ENCODE data around the gene ABHD17A.

The ABHD17A gene

DNA sequence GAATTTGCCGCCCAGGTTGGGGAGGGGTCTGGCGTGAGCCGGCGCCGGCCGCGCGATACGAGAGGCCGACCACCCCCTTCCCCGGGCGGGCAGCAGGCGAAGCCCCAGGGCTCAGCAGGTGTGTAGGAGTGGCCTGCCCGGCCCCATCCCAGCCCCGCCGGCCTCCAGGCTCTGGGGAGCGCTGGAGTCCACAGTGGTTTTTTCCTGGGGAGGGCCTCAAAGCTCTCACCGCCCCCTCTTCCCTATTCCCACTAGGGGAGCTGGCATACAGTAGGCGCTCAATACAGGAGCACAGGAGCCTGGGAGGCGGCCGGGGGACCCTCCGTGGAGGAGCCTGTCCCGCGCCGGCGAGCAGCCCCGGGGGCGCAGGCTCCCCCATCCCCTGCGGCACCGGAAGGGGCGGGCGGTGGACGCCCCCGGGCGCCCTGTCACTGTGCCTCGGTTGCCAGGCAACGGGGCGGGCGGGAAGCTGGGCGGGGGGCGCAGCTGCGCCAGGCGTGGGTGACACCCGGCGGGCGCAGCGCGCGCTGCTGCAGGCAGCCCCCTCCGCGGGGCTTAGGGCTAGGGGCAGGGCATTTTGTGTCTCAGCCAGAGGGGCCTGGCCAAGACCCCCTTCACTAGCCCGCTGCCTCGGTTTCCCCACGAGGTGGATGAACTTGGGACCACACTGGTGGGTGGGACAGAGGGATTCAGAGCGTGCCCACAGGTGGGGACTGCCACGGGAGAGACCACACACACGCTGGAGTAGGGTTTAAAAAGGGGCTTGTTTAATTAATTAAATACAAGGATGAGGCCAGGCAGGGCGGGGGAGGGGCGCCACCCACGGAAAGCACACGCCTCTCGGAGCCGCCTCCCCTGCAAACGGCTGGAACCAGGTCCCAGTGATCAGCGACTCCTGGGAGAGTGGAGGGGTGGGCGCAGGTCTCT lies 33.4 kb downstream of the ABHD17A start:
- H3K4me3 ChIP-seq (ENCODE audit: low read depth, low read length) = no peak overlapping the region
- DNase-seq (ENCODE audit: low read depth) = no peak

DNA sequence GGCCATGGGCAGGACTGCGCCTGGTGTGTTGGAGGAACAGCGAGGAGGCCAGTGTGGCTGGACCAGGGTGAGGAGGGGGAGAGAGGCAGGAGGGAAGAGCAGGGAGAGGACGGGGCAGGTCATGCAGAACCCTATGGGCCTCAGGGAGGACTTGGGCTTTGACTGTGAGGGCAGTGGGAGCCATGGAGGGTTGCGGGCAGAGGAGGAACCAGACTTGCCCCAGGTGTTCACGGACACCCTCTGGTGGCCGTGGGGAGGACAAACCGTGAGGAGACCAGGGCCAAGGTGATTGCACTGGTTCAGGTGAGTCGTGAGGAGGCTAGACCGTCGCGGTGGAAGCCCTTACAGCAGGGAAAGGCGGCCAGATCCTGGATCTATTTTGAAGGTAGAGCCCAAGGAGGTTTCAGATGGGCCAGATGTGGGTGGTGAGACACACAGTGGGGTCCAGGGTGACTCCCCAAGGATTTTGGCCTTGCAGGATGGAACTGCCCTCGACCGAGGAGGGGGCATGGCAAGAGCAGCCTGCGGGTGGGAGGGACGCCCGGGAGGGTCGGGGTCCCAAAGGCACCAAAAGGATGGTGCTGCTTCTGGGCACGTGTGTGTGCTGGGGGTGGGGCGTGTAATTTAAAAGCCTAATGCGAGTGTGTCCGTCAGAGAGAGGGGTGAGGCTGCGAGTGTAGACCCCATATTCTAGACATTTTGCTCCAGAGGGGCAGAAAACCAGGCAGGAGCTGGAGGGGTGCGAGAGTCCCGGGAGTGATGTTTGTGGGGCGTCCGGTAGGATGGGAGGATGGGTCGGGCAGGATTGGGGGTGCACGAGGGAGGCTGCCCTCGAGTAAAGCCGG lies 34.3 kb downstream of the ABHD17A start:
- H3K4me3 ChIP-seq (ENCODE audit: low read depth, low read length) = no peak overlapping the region
- TF ChIP-seq, protein P1, sequence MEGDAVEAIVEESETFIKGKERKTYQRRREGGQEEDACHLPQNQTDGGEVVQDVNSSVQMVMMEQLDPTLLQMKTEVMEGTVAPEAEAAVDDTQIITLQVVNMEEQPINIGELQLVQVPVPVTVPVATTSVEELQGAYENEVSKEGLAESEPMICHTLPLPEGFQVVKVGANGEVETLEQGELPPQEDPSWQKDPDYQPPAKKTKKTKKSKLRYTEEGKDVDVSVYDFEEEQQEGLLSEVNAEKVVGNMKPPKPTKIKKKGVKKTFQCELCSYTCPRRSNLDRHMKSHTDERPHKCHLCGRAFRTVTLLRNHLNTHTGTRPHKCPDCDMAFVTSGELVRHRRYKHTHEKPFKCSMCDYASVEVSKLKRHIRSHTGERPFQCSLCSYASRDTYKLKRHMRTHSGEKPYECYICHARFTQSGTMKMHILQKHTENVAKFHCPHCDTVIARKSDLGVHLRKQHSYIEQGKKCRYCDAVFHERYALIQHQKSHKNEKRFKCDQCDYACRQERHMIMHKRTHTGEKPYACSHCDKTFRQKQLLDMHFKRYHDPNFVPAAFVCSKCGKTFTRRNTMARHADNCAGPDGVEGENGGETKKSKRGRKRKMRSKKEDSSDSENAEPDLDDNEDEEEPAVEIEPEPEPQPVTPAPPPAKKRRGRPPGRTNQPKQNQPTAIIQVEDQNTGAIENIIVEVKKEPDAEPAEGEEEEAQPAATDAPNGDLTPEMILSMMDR (IDR thresholded peaks at IDR 0.05; ENCODE audit: insufficient read depth, low read depth, low read length, missing control alignments) = peak; percentile 4
- DNase-seq (ENCODE audit: low read depth) = no peak

More for the DNA sequence above, 33.4 kb downstream of the ABHD17A start:
- TF ChIP-seq, protein P1 (IDR thresholded peaks at IDR 0.05; ENCODE audit: insufficient read depth, low read depth, low read length, missing control alignments) = no peak

DNA sequence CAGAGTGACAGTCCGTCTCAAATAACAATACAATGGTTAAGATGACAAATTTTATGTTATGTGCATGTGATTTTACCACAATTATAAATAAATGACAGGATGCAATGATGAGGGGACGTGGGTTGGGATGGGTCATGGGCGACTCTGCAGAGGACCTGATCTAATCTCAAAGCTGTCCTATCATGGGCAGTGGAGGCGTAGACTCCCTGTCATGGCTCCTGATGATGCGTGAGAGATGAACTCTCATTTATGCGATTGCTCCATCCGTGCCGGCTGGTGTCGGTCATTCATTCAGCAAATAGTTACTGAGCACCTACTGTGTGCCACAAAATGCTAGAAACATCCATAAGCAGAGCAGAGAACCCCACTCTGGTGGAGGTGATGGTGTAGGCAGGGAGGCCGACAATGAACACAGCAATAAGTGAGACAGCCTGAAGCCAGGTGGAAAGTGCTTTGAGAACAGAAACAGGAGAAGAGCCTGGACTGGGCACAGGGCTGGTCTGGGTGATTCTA lies 35.4 kb downstream of the ABHD17A start:
- DNase-seq (ENCODE audit: low read depth) = no peak
- TF ChIP-seq, protein P1 (IDR thresholded peaks at IDR 0.05; ENCODE audit: insufficient read depth, low read depth, low read length, missing control alignments) = no peak
- no peak overlapping the region for H3K4me3 ChIP-seq (ENCODE audit: low read depth, low read length)

DNA sequence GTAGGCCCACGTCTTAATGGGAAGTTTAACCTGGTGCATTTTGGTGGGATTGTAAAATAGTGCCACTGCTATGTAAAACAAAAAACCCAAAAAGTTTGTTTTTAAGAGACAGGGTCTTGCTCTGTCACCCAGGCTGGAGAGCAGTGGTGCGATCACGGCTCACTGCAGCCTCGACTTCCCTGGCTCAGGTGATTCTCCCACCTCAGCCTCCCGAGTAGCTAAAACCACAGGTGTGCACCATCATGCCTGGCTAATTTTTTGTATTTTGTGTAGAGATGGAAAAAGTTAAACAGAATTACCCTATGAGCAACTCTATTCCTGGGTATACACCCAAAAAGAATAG lies 36.2 kb downstream of the ABHD17A start:
- peak overlapping the region; percentile 43; the same call in 1 of the 2 replicates for H3K4me3 ChIP-seq (ENCODE audit: low read depth, low read length)
- TF ChIP-seq, protein P1 (IDR thresholded peaks at IDR 0.05; ENCODE audit: insufficient read depth, low read depth, low read length, missing control alignments) = no peak
- no peak for DNase-seq (ENCODE audit: low read depth)

DNA sequence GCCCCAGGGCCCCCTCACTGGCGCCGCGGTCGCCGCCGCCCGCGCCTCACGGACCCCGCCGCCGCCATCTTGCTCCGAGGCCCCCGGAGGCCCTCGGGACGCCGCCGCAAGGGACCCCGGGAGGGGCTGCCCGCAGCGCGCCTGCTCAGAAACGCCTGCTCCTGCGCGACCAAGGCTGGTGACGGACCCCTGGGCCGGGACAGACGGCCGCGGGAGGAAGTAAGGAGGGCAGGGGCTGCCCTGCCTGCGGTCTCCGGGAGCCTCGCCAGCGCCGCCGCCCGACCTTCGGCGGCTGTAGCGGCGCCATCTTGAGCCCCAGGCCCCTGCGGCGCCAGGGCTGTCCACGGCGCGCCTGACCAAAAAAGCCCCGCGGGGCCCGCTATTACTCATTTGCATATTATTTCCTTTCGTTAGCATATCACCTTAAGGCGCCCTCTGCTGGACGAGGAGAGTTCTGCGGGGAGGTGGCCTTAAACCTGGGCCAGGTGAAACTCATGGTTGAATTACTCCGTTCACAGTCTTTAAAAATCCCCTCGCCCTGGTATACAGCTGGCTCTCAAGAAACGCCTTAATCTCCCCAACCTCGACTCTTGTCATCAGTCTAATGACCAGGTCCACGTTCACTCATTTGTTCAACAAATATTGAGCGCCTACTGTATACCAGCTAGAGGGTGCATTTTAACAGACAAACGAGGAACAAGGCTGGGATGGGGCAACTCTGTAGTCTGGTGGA lies 36.7 kb downstream of the ABHD17A start, which contains the start of gene REXO1:
Gene REXO1 (minus strand): TSS at position 85 of the 733 bp plus-strand sequence. CDS start 125 bp downstream, outside the sequence.
- H3K4me3 ChIP-seq (ENCODE audit: low read depth, low read length) = peak within 1 kb of the TSS; percentile 93
- peak; percentile 97 for DNase-seq (ENCODE audit: low read depth)
- TF ChIP-seq, protein P1 (IDR thresholded peaks at IDR 0.05; ENCODE audit: insufficient read depth, low read depth, low read length, missing control alignments) = peak; percentile 85
